CD14-positive monocyte (primary cell): Measurements from ENCODE around the gene CTTNBP2. TPM values are rescaled to one million over a fixed set of nuclear protein-coding genes. Genes with fewer than 3 reads are reported as not detected.

Experiments
- DNase-seq, 3 donors: peaks; one replicate each; pipeline ENCODE4 v3.0.0-alpha.2; 2011 to 2022
- H2AFZ ChIP-seq: 2 replicates; pipeline ENCODE4 v1.6.0; 2012; ENCODE audit warnings: mild to moderate bottlenecking, low read depth, low read length, inconsistent platforms; ENCODE audit not compliant: insufficient read depth, poor library complexity, severe bottlenecking
- H3K27ac ChIP-seq, 2 donors: 1 replicate in 1 of 2; 2 replicates in 1 of 2; pipeline ENCODE4 v1.5.1; 2012 to 2013; ENCODE audit warnings: low read length in 2 of 2, control low read depth in 1 of 2, inconsistent platforms in 1 of 2, low read depth in 1 of 2, mild to moderate bottlenecking in 1 of 2
- H3K27me3 ChIP-seq, 2 donors: one replicate each; pipeline versions ENCODE4 v1.6.0 to v1.6.1; 2011 to 2013; ENCODE audit warnings: low read length in 2 of 2; ENCODE audit not compliant: control insufficient read depth in 2 of 2, insufficient read depth in 2 of 2
- H3K36me3 ChIP-seq, 2 donors: replicated peaks in 1 of 2; 1 replicate in 1 of 2; 2 replicates in 1 of 2; pipeline versions ENCODE4 v1.5.1 to v1.6.1; 2012 to 2013; ENCODE audit warnings: low read length in 2 of 2, control low read depth in 1 of 2, inconsistent platforms in 1 of 2, mild to moderate bottlenecking in 1 of 2; ENCODE audit not compliant: insufficient read depth in 2 of 2, control insufficient read depth in 1 of 2
- H3K4me1 ChIP-seq, 2 donors: 1 replicate in 1 of 2; 2 replicates in 1 of 2; pipeline versions ENCODE4 v1.5.1 to v1.6.1; 2012 to 2013; ENCODE audit warnings: low read length in 2 of 2, control low read depth in 1 of 2, inconsistent platforms in 1 of 2, mild to moderate bottlenecking in 1 of 2, moderate library complexity in 1 of 2; ENCODE audit not compliant: insufficient read depth in 2 of 2, control insufficient read depth in 1 of 2
- H3K4me2 ChIP-seq: replicated peaks from 2 replicates; pipeline ENCODE3; 2012; ENCODE audit warnings: low read length, moderate library complexity, mild to moderate bottlenecking; ENCODE audit not compliant: poor library complexity, severe bottlenecking; ENCODE audit errors: extremely low read depth
- H3K4me3 ChIP-seq, 3 experiments: fragments of 200-600 bp in 1 of 3; sonication (generic) in 1 of 3; replicated peaks in 1 of 3; 1 replicate in 2 of 3; 2 replicates in 1 of 3; pipeline ENCODE4 v1.5.1; 2011 to 2013; ENCODE audit warnings: low read length in 3 of 3, mild to moderate bottlenecking in 3 of 3, control low read depth in 2 of 3, low read depth in 2 of 3, inconsistent platforms in 1 of 3, moderate library complexity in 1 of 3
- H3K79me2 ChIP-seq: 2 replicates; pipeline ENCODE4 v1.6.0; 2012; ENCODE audit warnings: mild to moderate bottlenecking, control low read depth, inconsistent platforms, low read length, moderate library complexity; ENCODE audit not compliant: insufficient read depth
- H3K9ac ChIP-seq: 2 replicates; pipeline ENCODE4 v1.6.0; 2017; ENCODE audit warnings: low read length, mild to moderate bottlenecking; ENCODE audit not compliant: insufficient read depth, poor library complexity, severe bottlenecking
- H3K9me3 ChIP-seq, 2 donors: replicated peaks in 1 of 2; 1 replicate in 1 of 2; 2 replicates in 1 of 2; pipeline versions ENCODE4 v1.5.1 to v1.6.1; 2012 to 2013; ENCODE audit warnings: low read length in 2 of 2, control low read depth in 1 of 2; ENCODE audit not compliant: control insufficient read depth in 1 of 2, insufficient read depth in 1 of 2
- H4K20me1 ChIP-seq: 2 replicates; pipeline ENCODE4 v1.6.0; 2012; ENCODE audit warnings: mild to moderate bottlenecking, low read length, control low read depth, moderate library complexity; ENCODE audit not compliant: insufficient read depth
- H3K27ac Mint-ChIP-seq, 7 donors: one replicate each; pipeline ENCODE4 v1.8.0; 2020; ENCODE audit warnings: mild to moderate bottlenecking in 7 of 7, mixed read lengths in 7 of 7, moderate library complexity in 6 of 7, inconsistent platforms in 2 of 7
- H3K27me3 Mint-ChIP-seq, 3 donors: one replicate each; pipeline ENCODE4 v1.8.0; 2021 to 2022; ENCODE audit warnings: low read depth in 3 of 3, mild to moderate bottlenecking in 3 of 3, mixed read lengths in 3 of 3, moderate library complexity in 3 of 3, inconsistent platforms in 1 of 3
- H3K36me3 Mint-ChIP-seq, 2 donors: one replicate each; pipeline ENCODE4 v1.8.0; 2020; ENCODE audit warnings: mixed read lengths in 2 of 2, inconsistent platforms in 1 of 2, mild to moderate bottlenecking in 1 of 2
- H3K4me1 Mint-ChIP-seq: one replicate; pipeline ENCODE4 v1.8.0; 2020; ENCODE audit warnings: mild to moderate bottlenecking, mixed read lengths
- H3K4me3 Mint-ChIP-seq, 2 donors: one replicate each; pipeline ENCODE4 v1.8.0; 2020; ENCODE audit warnings: mild to moderate bottlenecking in 2 of 2, mixed read lengths in 2 of 2, moderate library complexity in 1 of 2
- H3K9me3 Mint-ChIP-seq, 7 donors: one replicate each; pipeline ENCODE4 v1.8.0; 2020 to 2022; ENCODE audit warnings: mixed read lengths in 7 of 7, mild to moderate bottlenecking in 6 of 7, moderate library complexity in 6 of 7, inconsistent platforms in 2 of 7
- WGBS: methylation state at CpG from one replicate; pipeline ENCODE4 v1.1.5; 2013; ENCODE audit warnings: missing lambda C conversion rate; ENCODE audit not compliant: insufficient coverage; 5-methylcytosine and 5-hydroxymethylcytosine counted together
- intact Hi-C, 2 donors: fragments of 100-400 bp; cut with micrococcal nuclease; formaldehyde crosslinking; loops; one replicate each; pipeline versions ENCODE4 v1.15.0 to v1.15.1; 2023
- polyA plus RNA-seq, 3 donors: library from polyadenylated mRNA; depleted of rRNA in 1 of 3; unstranded in 2 of 3; stranded (reverse) in 1 of 3; fragments of 300-500 nt in 2 of 3; fragments of >200 nt in 1 of 3; fragmentation: Illumina TruSeq in 2 of 3; gene quantifications; 1 replicate in 2 of 3; 2 replicates in 1 of 3; pipeline ENCODE4 v1.2.3, GENCODE V29; 2012 to 2021
- TF ChIP-seq, protein P1 (sequence below): fragments of 200-600 bp; IDR thresholded peaks from one replicate; pipeline ENCODE4 v1.8.0; 2022; ENCODE audit warnings: antibody characterized with exemption, mild to moderate bottlenecking

CTTNBP2 gene
- polyA plus RNA-seq, 3 donors, result 0.38 to 1.4 TPM; not detected in 1

DNA sequence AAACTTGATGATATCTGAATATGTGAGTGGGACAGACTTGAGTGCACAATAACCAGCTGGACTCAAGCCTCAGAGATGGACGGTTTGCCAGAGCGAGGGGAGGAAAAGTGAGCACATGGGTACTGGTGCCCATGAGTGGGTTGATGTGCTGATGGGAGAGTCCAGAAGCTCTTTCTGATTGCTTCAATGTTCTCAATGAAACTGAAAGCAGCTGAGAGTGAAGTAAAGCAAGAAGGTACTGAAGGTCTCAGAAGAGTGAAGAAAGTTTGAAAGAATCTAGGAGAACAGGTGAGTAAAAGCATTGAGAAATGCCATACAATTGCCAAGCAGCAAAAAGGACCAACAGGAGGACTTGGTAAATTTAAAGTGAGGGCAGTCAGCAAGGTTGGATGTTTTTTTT is 28.6 kb downstream of the CTTNBP2 start:
- Mint-ChIP-seq H3K4me1 (no peaks in the 10 kb centered on the region), H3K27ac (no peak overlapping the region), H3K4me3 (no peak overlapping the region), H3K27me3 (peaks cover 3 to 13% (median 5%) of the 10 kb centered on the region in 3 donors), H3K36me3 (no peaks in the 10 kb centered on the region), H3K9me3 (peaks cover 0 to 6% (median 0%) of the 10 kb centered on the region in 7 donors)
- Histone ChIP-seq H3K27me3 (no peaks in the 10 kb centered on the region), H3K4me1 (no peaks in the 10 kb centered on the region), H3K4me2 (no peak overlapping the region), H3K9ac (no peak overlapping the region), H3K4me3 (no peak overlapping the region), H3K27ac (no peak overlapping the region), H3K9me3 (no peaks in the 10 kb centered on the region), H3K79me2 (no peaks in the 10 kb centered on the region), H4K20me1 (no peaks in the 10 kb centered on the region), H3K36me3 (no peaks in the 10 kb centered on the region), H2AFZ (no peak overlapping the region)
- WGBS, result 100% methylated on average over 2 of the region's 2 CpGs
- intact Hi-C loops, result no loop called here
- no peak for DNase-seq
- TF ChIP-seq, protein P1, sequence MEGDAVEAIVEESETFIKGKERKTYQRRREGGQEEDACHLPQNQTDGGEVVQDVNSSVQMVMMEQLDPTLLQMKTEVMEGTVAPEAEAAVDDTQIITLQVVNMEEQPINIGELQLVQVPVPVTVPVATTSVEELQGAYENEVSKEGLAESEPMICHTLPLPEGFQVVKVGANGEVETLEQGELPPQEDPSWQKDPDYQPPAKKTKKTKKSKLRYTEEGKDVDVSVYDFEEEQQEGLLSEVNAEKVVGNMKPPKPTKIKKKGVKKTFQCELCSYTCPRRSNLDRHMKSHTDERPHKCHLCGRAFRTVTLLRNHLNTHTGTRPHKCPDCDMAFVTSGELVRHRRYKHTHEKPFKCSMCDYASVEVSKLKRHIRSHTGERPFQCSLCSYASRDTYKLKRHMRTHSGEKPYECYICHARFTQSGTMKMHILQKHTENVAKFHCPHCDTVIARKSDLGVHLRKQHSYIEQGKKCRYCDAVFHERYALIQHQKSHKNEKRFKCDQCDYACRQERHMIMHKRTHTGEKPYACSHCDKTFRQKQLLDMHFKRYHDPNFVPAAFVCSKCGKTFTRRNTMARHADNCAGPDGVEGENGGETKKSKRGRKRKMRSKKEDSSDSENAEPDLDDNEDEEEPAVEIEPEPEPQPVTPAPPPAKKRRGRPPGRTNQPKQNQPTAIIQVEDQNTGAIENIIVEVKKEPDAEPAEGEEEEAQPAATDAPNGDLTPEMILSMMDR, result no peak

DNA sequence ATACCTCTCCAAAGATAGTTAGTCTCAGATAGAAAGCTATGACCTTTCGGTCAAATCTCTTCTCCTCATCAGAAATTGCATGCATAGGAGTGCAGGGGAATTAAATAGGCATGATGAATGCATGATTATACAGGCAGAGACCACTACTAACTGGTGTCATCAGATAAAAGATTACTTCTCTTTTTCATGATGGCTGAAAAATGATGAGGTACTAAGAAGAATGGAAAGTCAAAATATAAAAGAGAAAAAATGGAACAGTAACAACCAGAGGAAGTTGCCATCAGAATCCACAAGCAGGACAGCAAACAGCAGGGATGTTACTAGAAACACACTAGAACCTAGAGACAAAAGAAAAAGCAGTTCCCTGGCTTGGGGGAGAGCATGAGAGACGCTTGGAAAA is 31.6 kb downstream of the CTTNBP2 start:
- no peak for DNase-seq
- H2AFZ ChIP-seq, result no peak overlapping the region
- H3K9me3 ChIP-seq, result no peaks in the 10 kb centered on the region
- peaks cover 0 to 7% (median 5%) of the 10 kb centered on the region in 3 donors for H3K27me3 Mint-ChIP-seq
- TF ChIP-seq, protein P1, result no peak
- H3K27ac ChIP-seq, result no peak overlapping the region
- no peak overlapping the region for H3K4me3 ChIP-seq
- no peak overlapping the region for H3K9ac ChIP-seq
- no peaks in the 10 kb centered on the region for H3K36me3 ChIP-seq
- no CpG with 5 or more reads among the region's 2 CpGs for WGBS
- H3K9me3 Mint-ChIP-seq, result peaks cover 0 to 9% (median 0%) of the 10 kb centered on the region in 7 donors
- H3K4me3 Mint-ChIP-seq, result no peak overlapping the region
- H3K79me2 ChIP-seq, result no peaks in the 10 kb centered on the region
- no peaks in the 10 kb centered on the region for H4K20me1 ChIP-seq
- H3K36me3 Mint-ChIP-seq, result no peaks in the 10 kb centered on the region
- H3K27ac Mint-ChIP-seq, result no peak overlapping the region
- H3K4me1 Mint-ChIP-seq, result no peaks in the 10 kb centered on the region
- no peaks in the 10 kb centered on the region for H3K4me1 ChIP-seq
- no peak overlapping the region for H3K4me2 ChIP-seq
- intact Hi-C loops, result no loop called here
- H3K27me3 ChIP-seq, result peaks cover 0 to 2% of the 10 kb centered on the region in 2 donors
